NCI-H345 (cell line): ENCODE measurements around the gene AKAP13.
A peak's percentile ranks its signal among the peaks of the same experiment; 100 is the strongest.
"Not testable (repeated sequence)": the region's sequence is repeated elsewhere in the genome, so short reads cannot be mapped to it uniquely, and the experiment has no call there.

ENCODE experiments used
- DNase-seq: peaks from one replicate; lab custom pipeline; 2025; lab: John Stamatoyannopoulos, UW

AKAP13 gene

GRCh38 chr15:85477061-85477460, 96.7 kb downstream of the AKAP13 start:
- DNase-seq, result no peak

GRCh38 chr15:85477730-85478129, 97.3 kb downstream of the AKAP13 start:
- DNase-seq, result no peak

- peak; percentile 59 for DNase-seq
These were observed 98.8 kb downstream of the AKAP13 start for GRCh38 chr15:85479071-85479647.

GRCh38 chr15:85480923-85481322, 100.5 kb downstream of the AKAP13 start:
- no peak for DNase-seq

GRCh38 chr15:85481543-85481942, 101.1 kb downstream of the AKAP13 start:
- not testable (repeated sequence) for DNase-seq

- no peak for DNase-seq
These were observed 102.5 kb downstream of the AKAP13 start for GRCh38 chr15:85482894-85483293.

- DNase-seq, result not testable (repeated sequence)
These were observed 103.6 kb downstream of the AKAP13 start for GRCh38 chr15:85483955-85484354.

GRCh38 chr15:85484923-85485322, 104.5 kb downstream of the AKAP13 start:
- not testable (repeated sequence) for DNase-seq

GRCh38 chr15:85485956-85486567, 105.7 kb downstream of the AKAP13 start:
- peak; percentile 56 for DNase-seq

GRCh38 chr15:85487796-85488195, 107.4 kb downstream of the AKAP13 start:
- DNase-seq, result not testable (repeated sequence)

GRCh38 chr15:85488997-85489396, 108.6 kb downstream of the AKAP13 start:
- DNase-seq, result no peak

- DNase-seq, result no peak
These were observed 109.5 kb downstream of the AKAP13 start for GRCh38 chr15:85489773-85490493.

- no peak for DNase-seq
These were observed 110.5 kb downstream of the AKAP13 start for GRCh38 chr15:85490856-85491255.

GRCh38 chr15:85491691-85492090, 111.3 kb downstream of the AKAP13 start:
- no peak for DNase-seq

- DNase-seq, result no peak
These were observed 112.0 kb downstream of the AKAP13 start for GRCh38 chr15:85492406-85492805.

- DNase-seq, result no peak
These were observed 112.9 kb downstream of the AKAP13 start for GRCh38 chr15:85493260-85493659.

- no peak for DNase-seq
These were observed 113.8 kb downstream of the AKAP13 start for GRCh38 chr15:85494048-85494777.

- DNase-seq, result no peak
These were observed 114.7 kb downstream of the AKAP13 start for GRCh38 chr15:85495096-85495495.

GRCh38 chr15:85495544-85495943, 115.1 kb downstream of the AKAP13 start:
- DNase-seq, result no peak

- no peak for DNase-seq
These were observed 115.7 kb downstream of the AKAP13 start for GRCh38 chr15:85496151-85496550.

GRCh38 chr15:85496551-85497171, 116.3 kb downstream of the AKAP13 start:
- no peak for DNase-seq

- peak; percentile 35 for DNase-seq
These were observed 116.8 kb downstream of the AKAP13 start for GRCh38 chr15:85497172-85497569.
